HepG2 (cell line): ENCODE data around the gene BRMS1. TPM values are rescaled to one million over a fixed set of nuclear protein-coding genes. Genes with fewer than 3 reads are reported as not detected.

Experiments
- ATAC-seq: fragments of 200-7000 bp; cut with Tn5 transposase; 3 replicates; pipeline ENCODE4 v1.9.1; 2020; ENCODE audit warnings: mild to moderate bottlenecking, moderate library complexity
- BruUV-seq: library from RNA; stranded (reverse); fragments of 400-500 nt; replicated peaks from 2 replicates; lab custom pipeline; 2021; lab: Mats Ljungman, UMichigan
- CTCF ChIA-PET: fragments of 300-600 bp; formaldehyde crosslinking; extraction: SDS; loops from one replicate; lab custom pipeline; 2021; ENCODE audit warnings: low total read pairs, inconsistent platforms, low intra/inter-chr PET ratio; lab: Yijun Ruan, JAX
- POLR2A ChIA-PET: fragments of 350-600 bp; sonication (Branson Sonifier 250); formaldehyde crosslinking; loops from one replicate; lab custom pipeline; 2020; ENCODE audit warnings: antibody characterized with exemption, inconsistent platforms; lab: Yijun Ruan, JAX
- DNase-seq: peaks from one replicate; pipeline ENCODE4 v3.0.0-alpha.2; 2015; ENCODE audit warnings: low spot score
- FAIRE-seq: peaks from 3 replicates; lab custom pipeline; 2011; peaks lifted over from hg19 to GRCh38; lab: Jason Lieb, UNC
- H2AFZ ChIP-seq: one replicate; pipeline ENCODE4 v1.6.1; 2011; ENCODE audit warnings: low read length, inconsistent platforms
- H3K27ac ChIP-seq: fragments of 300-600 bp; 3 replicates; pipeline ENCODE4 v1.8.0; 2011; ENCODE audit warnings: mixed run types, mild to moderate bottlenecking, mixed read lengths, low read length, inconsistent platforms; ENCODE audit not compliant: insufficient read depth; ENCODE audit errors: extremely low read length
- H3K27me3 ChIP-seq, 2 experiments: fragments of 200-600 bp in 1 of 2; 2 replicates in 1 of 2; 3 replicates in 1 of 2; pipeline versions ENCODE4 v1.6.0 to v1.8.0; 2011; ENCODE audit warnings: low read length in 2 of 2, mild to moderate bottlenecking in 2 of 2, moderate library complexity in 2 of 2, inconsistent platforms in 1 of 2; ENCODE audit not compliant: insufficient read depth in 2 of 2, control insufficient read depth in 1 of 2
- H3K36me3 ChIP-seq, 2 experiments: fragments of 200-600 bp in 1 of 2; replicated peaks in 1 of 2; 2 replicates in 1 of 2; 3 replicates in 1 of 2; pipeline versions ENCODE4 v1.5.1 to v1.8.0; 2011; ENCODE audit warnings: low read length in 2 of 2, inconsistent platforms in 1 of 2; ENCODE audit not compliant: insufficient read depth in 2 of 2, control insufficient read depth in 1 of 2
- H3K4me1 ChIP-seq: 2 replicates; pipeline ENCODE4 v1.5.1; 2012; ENCODE audit warnings: low read length, inconsistent platforms; ENCODE audit not compliant: insufficient read depth
- H3K4me2 ChIP-seq: 2 replicates; pipeline ENCODE4 v1.6.0; 2011; ENCODE audit warnings: low read depth, low read length, inconsistent platforms
- H3K4me3 ChIP-seq, 3 experiments: fragments of 200-600 bp in 1 of 3; sonication (generic), shearing (Covaris generic) in 1 of 3; replicated peaks in 1 of 3; 2 replicates each; pipeline ENCODE4 v1.5.1; 2011 to 2016; ENCODE audit warnings: low read length in 3 of 3, inconsistent platforms in 2 of 3, low read depth in 2 of 3, mild to moderate bottlenecking in 2 of 3, control low read depth in 1 of 3, mixed read lengths in 1 of 3; ENCODE audit not compliant: insufficient read depth in 1 of 3
- H3K79me2 ChIP-seq: one replicate; pipeline ENCODE4 v1.6.1; 2011; ENCODE audit warnings: low read length, inconsistent platforms; ENCODE audit not compliant: insufficient read depth
- H3K9ac ChIP-seq: 2 replicates; pipeline ENCODE4 v1.6.0; 2011; ENCODE audit warnings: mild to moderate bottlenecking, low read depth, low read length, inconsistent platforms; ENCODE audit not compliant: insufficient read depth
- H3K9me3 ChIP-seq: 2 replicates; pipeline ENCODE4 v1.5.1; 2012; ENCODE audit warnings: mild to moderate bottlenecking, low read length
- H4K20me1 ChIP-seq: 2 replicates; pipeline ENCODE4 v1.6.0; 2011; ENCODE audit warnings: inconsistent platforms, mild to moderate bottlenecking, low read length, moderate library complexity; ENCODE audit not compliant: insufficient read depth
- AGO2 ChIP-seq: fragments of 200-400 bp; formaldehyde crosslinking; optimal IDR thresholded peaks from 2 replicates; pipeline ENCODE3; 2017; ENCODE audit warnings: mild to moderate bottlenecking, low read depth, low read length, moderate library complexity
- BORCS8-MEF2B ChIP-seq: sonication (generic); formaldehyde crosslinking; IDR thresholded peaks from 2 replicates; pipeline ENCODE4 v1.8.0; 2022; ENCODE audit warnings: mild to moderate bottlenecking, missing genetic modification reagents
- KLF12 ChIP-seq: sonication (generic); formaldehyde crosslinking; IDR thresholded peaks from 2 replicates; pipeline ENCODE4 v1.4.0; 2020; ENCODE audit warnings: missing genetic modification reagents, borderline replicate concordance
- NFE2L2 ChIP-seq: fragments of 150-350 bp; IDR thresholded peaks from 2 replicates; pipeline ENCODE4 v1.6.1; 2014; ENCODE audit warnings: low read length
- SRY ChIP-seq: sonication (generic); formaldehyde crosslinking; IDR thresholded peaks from 2 replicates; pipeline ENCODE4 v1.8.0; 2022; ENCODE audit warnings: mild to moderate bottlenecking, missing genetic modification reagents
- SUZ12 ChIP-seq: fragments of 150-350 bp; IDR thresholded peaks from 2 replicates; pipeline ENCODE4 v1.6.1; 2014; ENCODE audit warnings: low read depth, low read length
- ZIK1 ChIP-seq: sonication (generic); formaldehyde crosslinking; IDR thresholded peaks from 2 replicates; pipeline ENCODE4 v1.5.0; 2020; ENCODE audit warnings: mild to moderate bottlenecking, low read depth, missing genetic modification reagents, borderline replicate concordance
- ZNF501 ChIP-seq: sonication (generic); formaldehyde crosslinking; IDR thresholded peaks from 2 replicates; pipeline ENCODE4 v1.5.1; 2020; ENCODE audit warnings: mild to moderate bottlenecking, moderate library complexity, missing genetic modification reagents
- ZNF777 ChIP-seq: sonication (generic); formaldehyde crosslinking; IDR thresholded peaks from 2 replicates; pipeline ENCODE4 v1.4.0; 2020; ENCODE audit warnings: missing genetic modification reagents
- WGBS: methylation state at CpG from one replicate; pipeline ENCODE4 v1.1.6; 2017; ENCODE audit warnings: low lambda C conversion rate; 5-methylcytosine and 5-hydroxymethylcytosine counted together
- in situ Hi-C: cut with HindIII; loops from 2 replicates; pipeline ENCODE4 v1.10.0; 2017; ENCODE audit warnings: low pct_unique_long_range_greater_than_20kb; ENCODE audit not compliant: extremely low pct_ligation_motif_present
- intact Hi-C: fragments of 100-400 bp; cut with micrococcal nuclease; formaldehyde crosslinking; loops from one replicate; pipeline ENCODE4 v1.10.0; 2022; ENCODE audit not compliant: unreplicated experiment
- polyA plus RNA-seq, 8 experiments: library from polyadenylated mRNA; depleted of rRNA in 3 of 8; stranded (reverse) in 7 of 8; unstranded in 1 of 8; fragments of >200 nt; fragmentation: Illumina TruSeq in 4 of 8; extraction: Trizol in 4 of 8; gene quantifications; 2 replicates each; pipeline versions ENCODE4 v1.2.1 to v1.2.3, GENCODE V29; 2011 to 2016; ENCODE audit warnings: low read depth in 4 of 8, missing spikeins in 1 of 8, mixed read lengths in 1 of 8; ENCODE audit not compliant: insufficient read depth in 1 of 8
- total RNA-seq, 5 experiments: library from RNA; depleted of rRNA; stranded (reverse); fragments of >200 nt; fragmentation: Illumina TruSeq; extraction: Trizol; gene quantifications; 2 replicates each; pipeline ENCODE4 v1.2.3, GENCODE V29; 2016; ENCODE audit warnings: low read depth in 1 of 5

Gene BRMS1
- total and polyA plus RNA-seq, 2 of the 13 experiments (the other 11 are each of a cell fraction or from before 2014, with no cell fraction given) = 15.8 to 55.7 TPM

DNA sequence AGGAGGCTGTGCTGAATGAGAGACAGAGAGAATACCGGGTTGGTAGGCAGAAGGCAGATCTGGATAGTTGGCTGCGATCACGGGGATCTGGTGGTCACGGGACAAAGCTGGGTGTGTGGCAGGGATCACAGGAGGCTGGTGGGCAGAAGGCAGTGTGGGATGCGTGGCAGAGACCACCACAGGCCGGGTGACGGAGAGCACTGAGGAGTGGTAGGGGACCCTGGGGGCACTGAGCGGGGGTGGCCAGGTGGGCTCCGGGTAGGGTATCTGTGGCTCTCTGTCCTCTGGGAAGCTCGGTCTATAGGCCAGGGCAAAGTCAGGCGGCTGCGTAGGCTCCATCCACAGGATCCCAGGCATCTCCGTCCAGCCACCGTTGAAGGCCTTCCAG, 29.4 kb downstream of the BRMS1 start:
- no peak overlapping the region for H2AFZ ChIP-seq
- CTCF ChIA-PET = no interaction called here
- BruUV-seq = no TSS peak
- no peak overlapping the region for H3K4me3 ChIP-seq
- in situ Hi-C loops = no loop called here
- H3K9me3 ChIP-seq = no peaks in the 10 kb centered on the region
- 66% methylated on average over 7 of the region's 14 CpGs for WGBS
- H3K27me3 ChIP-seq = no peaks in the 10 kb centered on the region
- no peak for ATAC-seq
- peaks cover 52% of the 10 kb centered on the region for H3K4me1 ChIP-seq
- no peak for TF ChIP-seq KLF12
- TF ChIP-seq NFE2L2 = no peak
- TF ChIP-seq ZIK1 (CRISPR knock-in tag) = no peak
- TF ChIP-seq BORCS8-MEF2B (CRISPR knock-in tag) = no peak
- no peak for TF ChIP-seq SRY (CRISPR knock-in tag)
- TF ChIP-seq SUZ12 = no peak
- no peak for TF ChIP-seq ZNF777
- TF ChIP-seq, all 625 proteins: peak for 0
- POLR2A ChIA-PET = interaction anchor here (3.7 kb wide), 1 partner anchor 27 kb away, joined by 28 read pairs; the partner anchor contains the start of gene YIF1A
- Histone ChIP-seq H3K36me3 (no peaks in the 10 kb centered on the region), H4K20me1 (no peaks in the 10 kb centered on the region), H3K4me2 (no peak overlapping the region), H3K79me2 (no peaks in the 10 kb centered on the region), H3K9ac (no peak overlapping the region), H3K27ac (no peak overlapping the region)
- intact Hi-C loops = loop anchor here (10.0 kb wide), 1 partner anchor 69 kb away; no protein-coding TSS in a partner anchor
- FAIRE-seq = no peak
- DNase-seq = no peak

DNA sequence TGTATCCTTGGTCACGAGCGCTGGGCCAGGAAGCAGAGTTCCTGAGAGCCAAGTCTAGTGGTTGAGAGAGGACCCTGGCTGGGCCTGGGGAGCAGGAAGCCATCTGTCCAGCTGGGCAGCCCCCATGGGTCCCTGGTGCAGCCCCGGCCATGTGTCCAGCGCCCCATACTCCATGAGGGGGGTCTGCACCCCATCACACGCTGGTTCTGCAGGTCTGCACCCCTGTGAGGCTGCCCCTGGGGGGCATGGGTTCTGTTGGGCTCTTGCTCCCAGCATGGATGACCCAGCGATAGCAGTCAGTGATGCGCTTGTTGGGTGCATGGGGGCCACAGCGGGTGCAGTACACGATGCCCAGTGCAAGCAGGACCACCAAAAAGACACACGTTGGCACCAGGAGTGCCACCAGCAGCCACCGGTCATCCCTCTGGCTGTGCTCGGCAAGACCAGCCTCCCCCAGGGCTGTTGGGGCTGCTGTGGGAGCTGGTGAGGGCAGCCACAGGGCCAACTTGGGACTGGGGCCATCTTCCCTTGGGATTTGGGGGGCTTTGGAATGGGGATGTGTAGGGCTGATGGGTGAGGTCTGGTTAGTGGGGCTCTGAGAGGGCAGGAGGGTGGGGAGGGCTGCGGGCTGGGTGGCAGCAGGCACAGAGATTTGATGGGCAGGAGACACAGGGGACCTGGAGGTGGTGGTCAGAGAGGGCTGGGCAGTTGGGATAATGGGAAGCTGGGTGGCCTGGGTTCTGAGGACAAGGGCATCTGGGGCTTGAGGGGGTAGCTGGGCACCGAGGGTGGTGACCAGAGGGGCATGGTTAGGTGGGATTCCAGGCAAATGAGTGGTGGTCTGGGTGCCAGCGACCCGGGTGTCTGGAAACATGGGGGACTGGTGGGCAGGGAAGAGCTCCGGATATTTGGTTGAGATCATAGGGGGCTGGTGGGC, 30.1 kb downstream of the BRMS1 start:
- H3K9ac ChIP-seq = no peak overlapping the region
- no peaks in the 10 kb centered on the region for H3K36me3 ChIP-seq
- H3K9me3 ChIP-seq = no peaks in the 10 kb centered on the region
- no peaks in the 10 kb centered on the region for H4K20me1 ChIP-seq
- in situ Hi-C loops = no loop called here
- no peak overlapping the region for H2AFZ ChIP-seq
- ATAC-seq (no peak), DNase-seq (no peak), FAIRE-seq (no peak)
- 0 out of 5 replicates have a peak, but pooled peaks cover 0 to 2% of the 10 kb centered on the region in 2 experiments for H3K27me3 ChIP-seq
- peaks cover 59% of the 10 kb centered on the region for H3K4me1 ChIP-seq
- H3K27ac ChIP-seq = no peak overlapping the region
- 79% methylated on average over 8 of the region's 17 CpGs for WGBS
- H3K4me2 ChIP-seq = peak overlapping the region; percentile 89
- CTCF ChIA-PET = no interaction called here
- no peaks in the 10 kb centered on the region for H3K79me2 ChIP-seq
- POLR2A ChIA-PET = interaction anchor here (1.3 to 4.2 kb wide), 3 partner anchors 15 to 34 kb away, joined by 3 to 35 read pairs (median 28); partner anchors contain the start of gene YIF1A
- no TSS peak for BruUV-seq
- peak; percentile 36 for TF ChIP-seq AGO2
- TF ChIP-seq ZNF501 (CRISPR knock-in tag) = no peak
- H3K4me3 ChIP-seq = no peak overlapping the region
- intact Hi-C loops = loop anchor here (10.0 kb wide), 1 partner anchor 70 kb away; no protein-coding TSS in a partner anchor
